Vagina (tissue), 2 donors: ENCODE results near the gene EXOC2.

Source experiments
- POLR2A ChIP-seq, 2 donors: fragments of 450-650 bp; IDR thresholded peaks; one replicate each; pipeline ENCODE4 v1.6.1; 2017; ENCODE audit warnings: antibody characterized with exemption in 2 of 2, mild to moderate bottlenecking in 2 of 2, moderate library complexity in 2 of 2
- POLR2AphosphoS5 ChIP-seq, 2 donors: sonication (generic); formaldehyde crosslinking; IDR thresholded peaks; one replicate each; pipeline ENCODE4 v1.9.0; 2017; ENCODE audit warnings: antibody characterized with exemption in 2 of 2, mild to moderate bottlenecking in 2 of 2, low read depth in 1 of 2; ENCODE audit not compliant: insufficient read depth in 1 of 2

DNA sequence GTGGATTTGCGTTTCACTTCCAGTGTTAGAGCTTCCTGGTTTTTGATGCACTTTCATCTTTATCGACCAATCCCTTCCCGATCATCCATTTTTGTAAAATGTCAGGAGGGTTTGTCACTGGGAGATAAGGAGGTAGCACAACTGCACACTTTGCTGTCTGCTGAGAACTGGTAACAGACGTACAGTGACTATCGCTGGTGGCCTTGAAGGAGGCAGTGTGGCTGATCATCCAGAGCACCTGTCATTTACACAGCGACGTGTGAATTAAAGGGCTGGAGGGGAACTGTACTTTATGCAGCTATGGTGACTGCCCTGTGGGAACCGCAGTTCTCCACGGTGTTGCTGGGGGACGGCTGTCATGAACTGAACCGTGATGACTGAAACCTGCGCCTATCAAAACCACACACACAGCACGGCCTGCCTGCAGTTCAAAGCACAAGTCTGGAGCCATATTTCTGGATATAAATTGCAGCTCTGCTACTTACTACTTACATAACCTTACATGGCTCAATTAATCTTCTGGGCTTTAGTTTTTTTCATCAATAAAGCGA, 86.0 kb downstream of the EXOC2 start:
- no peak for TF ChIP-seq POLR2A (IDR thresholded peaks at IDR 0.05)
- TF ChIP-seq POLR2AphosphoS5 (IDR thresholded peaks at IDR 0.05; ENCODE audit: insufficient read depth in 1 of 2, low read depth in 1 of 2): no peak
